Esophagus squamous epithelium (tissue), 5 donors: Measurements from ENCODE around the gene MKNK2. TPM values are rescaled to one million over a fixed set of nuclear protein-coding genes. Genes with fewer than 3 reads are reported as not detected.

Source experiments
- DNase-seq: peaks from one replicate; lab custom pipeline; 2025; lab: John Stamatoyannopoulos, UW
- H3K27ac ChIP-seq, 4 donors: fragments of 200-600 bp; sonication (generic); one replicate each; pipeline ENCODE4 v1.5.1; 2016 to 2019; ENCODE audit warnings: mild to moderate bottlenecking in 1 of 4
- H3K27me3 ChIP-seq, 4 donors: fragments of 200-600 bp; sonication (generic); 1 replicate in 3 of 4; 2 replicates in 1 of 4; pipeline versions ENCODE4 v1.5.1 to v1.6.0; 2017 to 2021; ENCODE audit warnings: antibody characterized with exemption in 1 of 4
- H3K36me3 ChIP-seq, 3 donors: fragments of 200-600 bp; sonication (generic); one replicate each; pipeline ENCODE4 v1.5.1; 2016 to 2019
- H3K4me1 ChIP-seq, 3 donors: fragments of 200-600 bp; sonication (generic); one replicate each; pipeline ENCODE4 v1.5.1; 2017 to 2019
- H3K4me3 ChIP-seq, 4 donors: fragments of 200-600 bp; sonication (generic); 1 replicate in 3 of 4; 2 replicates in 1 of 4; pipeline ENCODE4 v1.5.1; 2016 to 2019; ENCODE audit warnings: mild to moderate bottlenecking in 2 of 4, moderate library complexity in 1 of 4
- H3K9me3 ChIP-seq, 3 donors: fragments of 200-600 bp; sonication (generic); one replicate each; pipeline ENCODE4 v1.5.1; 2016 to 2019
- CTCF ChIP-seq, 6 experiments: fragments of 450-650 bp in 4 of 6; fragments of 200-600 bp in 2 of 6; sonication (generic) in 2 of 6; IDR thresholded peaks; one replicate each; pipeline ENCODE4 v1.5.1; 2016 to 2019; ENCODE audit warnings: antibody characterized with exemption in 6 of 6, mild to moderate bottlenecking in 4 of 6, moderate library complexity in 4 of 6
- POLR2A ChIP-seq, 4 donors: fragments of 450-650 bp; IDR thresholded peaks; one replicate each; pipeline ENCODE4 v1.6.1; 2017; ENCODE audit warnings: antibody characterized with exemption in 4 of 4, mild to moderate bottlenecking in 4 of 4, moderate library complexity in 3 of 4
- WGBS, 2 donors: methylation state at CpG; one replicate each; pipeline ENCODE4 v1.1.5; 2018; 5-methylcytosine and 5-hydroxymethylcytosine counted together
- intact Hi-C: fragments of 100-400 bp; cut with DNase I; formaldehyde crosslinking; loops from one replicate; pipeline ENCODE4 v1.15.0; 2022
- total RNA-seq, 4 donors: library from RNA; depleted of rRNA; stranded (reverse); fragments of >200 nt; gene quantifications; one replicate each; pipeline ENCODE4 v1.1.0, GENCODE V29; 2016
- donor health status: DM: yes; HTN: yes; CAD: no.

MKNK2 gene
- total RNA-seq, 4 donors from 2014 or later = 147 to 300 (median 189) TPM

GRCh38 chr19:2060884-2061494, 9.9 kb upstream of the MKNK2 start:
- Histone ChIP-seq H3K36me3 (no peaks in the 10 kb centered on the region), H3K4me1 (peaks cover 51 to 89% (median 58%) of the 10 kb centered on the region in 3 donors), H3K4me3 (peak overlapping the region; percentile 51 to 83 (median 64)), H3K27ac (peak overlapping the region; percentile 98 to 99 (median 99)), H3K27me3 (no peaks in the 10 kb centered on the region), H3K9me3 (no peaks in the 10 kb centered on the region)
- TF ChIP-seq CTCF (IDR thresholded peaks at IDR 0.05) = peak in 1 of 6 experiments; percentile 4
- TF ChIP-seq POLR2A (IDR thresholded peaks at IDR 0.05) = peak in 3 of 4 donors; percentile 68 to 97 (median 68)
- DNase-seq = no peak
- no CpG with 5 or more reads among the region's 55 CpGs for WGBS, 2 donors
- intact Hi-C loops = no loop called here

- 19 to 21% methylated on average over 7 to 14 of the region's 24 CpGs for WGBS, 2 donors
- H3K4me3 ChIP-seq = peak overlapping the region in 3 of 4 donors; percentile 53 to 83 (median 74)
- no peaks in the 10 kb centered on the region for H3K36me3 ChIP-seq
- H3K9me3 ChIP-seq = no peaks in the 10 kb centered on the region
- peak overlapping the region; percentile 98 to 99 (median 99) for H3K27ac ChIP-seq
- H3K27me3 ChIP-seq = no peaks in the 10 kb centered on the region
- TF ChIP-seq POLR2A (IDR thresholded peaks at IDR 0.05) = peak in 3 of 4 donors; percentile 11 to 29 (median 11)
- TF ChIP-seq CTCF (IDR thresholded peaks at IDR 0.05) = no peak
- peaks cover 64 to 96% (median 71%) of the 10 kb centered on the region in 3 donors for H3K4me1 ChIP-seq
- DNase-seq = no peak
- intact Hi-C loops = no loop called here
These were observed 8.6 kb upstream of the MKNK2 start for GRCh38 chr19:2059422-2060201.

- no peaks in the 10 kb centered on the region for H3K9me3 ChIP-seq
- no peaks in the 10 kb centered on the region for H3K27me3 ChIP-seq
- 78 to 79% methylated on average over 14 to 22 of the region's 27 CpGs for WGBS, 2 donors
- intact Hi-C loops = no loop called here
- TF ChIP-seq POLR2A (IDR thresholded peaks at IDR 0.05) (no peak), CTCF (IDR thresholded peaks at IDR 0.05) (no peak)
- no peak for DNase-seq
- peak overlapping the region; percentile 98 to 99 (median 99) for H3K27ac ChIP-seq
- peaks cover 72 to 96% (median 80%) of the 10 kb centered on the region in 3 donors for H3K4me1 ChIP-seq
- no peaks in the 10 kb centered on the region for H3K36me3 ChIP-seq
- no peak overlapping the region for H3K4me3 ChIP-seq
These were observed 7.8 kb upstream of the MKNK2 start for GRCh38 chr19:2058570-2059421.

GRCh38 chr19:2057484-2058469, 6.7 kb upstream of the MKNK2 start:
- no peak overlapping the region for H3K4me3 ChIP-seq
- TF ChIP-seq CTCF (IDR thresholded peaks at IDR 0.05) (no peak), POLR2A (IDR thresholded peaks at IDR 0.05) (no peak)
- intact Hi-C loops = no loop called here
- H3K9me3 ChIP-seq = no peaks in the 10 kb centered on the region
- 64 to 83% methylated on average over 3 to 4 of the region's 23 CpGs for WGBS, 2 donors
- H3K4me1 ChIP-seq = peaks cover 78 to 96% (median 86%) of the 10 kb centered on the region in 3 donors
- H3K36me3 ChIP-seq = no peaks in the 10 kb centered on the region
- no peaks in the 10 kb centered on the region for H3K27me3 ChIP-seq
- H3K27ac ChIP-seq = peak overlapping the region; percentile 98 to 99 (median 99)
- no peak for DNase-seq
